Testis (tissue), 5 donors: ENCODE results near the gene HIF1AN. TPM values are rescaled to one million over a fixed set of nuclear protein-coding genes. Genes with fewer than 3 reads are reported as not detected.

Source experiments
- DNase-seq: peaks from one replicate; pipeline ENCODE4 v3.0.0-alpha.2; 2019
- H3K27ac ChIP-seq, 2 donors: fragments of 200-600 bp; sonication (generic); one replicate each; pipeline ENCODE4 v1.5.1; 2019
- H3K27me3 ChIP-seq: fragments of 200-600 bp; sonication (generic); one replicate; pipeline ENCODE4 v1.5.1; 2019
- H3K36me3 ChIP-seq: fragments of 200-600 bp; sonication (generic); one replicate; pipeline ENCODE4 v1.5.1; 2017; ENCODE audit warnings: low read depth; ENCODE audit errors: missing control alignments
- H3K4me1 ChIP-seq: fragments of 200-600 bp; sonication (generic); one replicate; pipeline ENCODE4 v1.5.1; 2019
- H3K4me3 ChIP-seq, 2 donors: fragments of 200-600 bp; sonication (generic); one replicate each; pipeline ENCODE4 v1.5.1; 2017 to 2019
- H3K9me3 ChIP-seq: fragments of 200-600 bp; sonication (generic); one replicate; pipeline ENCODE4 v1.5.1; 2017
- CTCF ChIP-seq, 3 experiments: fragments of 450-650 bp in 2 of 3; fragments of 200-600 bp in 1 of 3; sonication (generic) in 1 of 3; IDR thresholded peaks; one replicate each; pipeline ENCODE4 v1.5.1; 2016 to 2019; ENCODE audit warnings: antibody characterized with exemption in 3 of 3, mild to moderate bottlenecking in 2 of 3, moderate library complexity in 1 of 3
- POLR2A ChIP-seq: fragments of 450-650 bp; IDR thresholded peaks from one replicate; pipeline ENCODE4 v1.6.1; 2017; ENCODE audit warnings: antibody characterized with exemption, mild to moderate bottlenecking, moderate library complexity
- WGBS, 2 donors: methylation state at CpG; one replicate each; pipeline ENCODE4 v1.1.5; 2018; 5-methylcytosine and 5-hydroxymethylcytosine counted together
- intact Hi-C: fragments of 100-400 bp; cut with DNase I; formaldehyde crosslinking; loops from one replicate; pipeline ENCODE4 v1.15.1; 2023; ENCODE audit warnings: low total_unique reads
- long read RNA-seq, 2 donors: transcript quantifications; one replicate each; lab custom pipeline, GENCODE V29; 2026
- polyA plus RNA-seq: library from polyadenylated mRNA; stranded (reverse); fragments of 350-450 nt; fragmentation: Illumina TruSeq; extraction: RNeasy Lipid Tissue Mini Kit (QIAGEN cat#74804); gene quantifications from one replicate; pipeline ENCODE4 v1.2.3, GENCODE V29; 2014; ENCODE audit warnings: low read depth, low replicate concordance; ENCODE audit not compliant: insufficient read depth
- total RNA-seq, 2 donors: library from RNA; depleted of rRNA; stranded (reverse); fragments of >200 nt; gene quantifications; one replicate each; pipeline ENCODE4 v1.2.3, GENCODE V29; 2016

HIF1AN gene
- total RNA-seq (10 to 100 TPM; 30.9 to 34.3 TPM), polyA plus RNA-seq (81.0 TPM)
- long read RNA-seq, donor 1, full-length matches to known transcripts: 9 of 9 reads
- long read RNA-seq, donor 1, partial matches to known transcripts: 0 of 9 reads
- long read RNA-seq, donor 1, other reads (novel, unspliced or antisense): 0 of 9 reads
- long read RNA-seq, donor 2, full-length matches to known transcripts: 11 of 11 reads
- long read RNA-seq, donor 2, partial matches to known transcripts: 0 of 11 reads
- long read RNA-seq, donor 2, other reads (novel, unspliced or antisense): 0 of 11 reads

- WGBS, 2 donors: 0% methylated on average over 34 to 35 of the region's 35 CpGs
- Histone ChIP-seq H3K4me1 (peaks cover 16% of the 10 kb centered on the region), H3K9me3 (no peaks in the 10 kb centered on the region), H3K27ac (peak within 1 kb of the TSS; percentile 67 to 74), H3K4me3 (peak within 1 kb of the TSS; percentile 77 to 78), H3K27me3 (no peaks in the 10 kb centered on the region), H3K36me3 (no peaks in the 10 kb centered on the region)
- TF ChIP-seq POLR2A: no peak
- TF ChIP-seq CTCF (IDR thresholded peaks at IDR 0.05): peak; percentile 86 to 92 (median 91)
- DNase-seq: peak; percentile 96
- intact Hi-C loops: no loop called here
These were observed at the start of gene HIF1AN for GRCh38 chr10:100535715-100536353. TSS of gene HIF1AN (plus strand) at chr10:100535943. CDS start at chr10:100535959, 16 bp downstream.

GRCh38 chr10:100487529-100487928 lies 48.2 kb upstream of the HIF1AN start:
- no peaks in the 10 kb centered on the region for H3K36me3 ChIP-seq
- H3K4me1 ChIP-seq: no peaks in the 10 kb centered on the region
- DNase-seq: no peak
- no peaks in the 10 kb centered on the region for H3K27me3 ChIP-seq
- intact Hi-C loops: no loop called here
- TF ChIP-seq POLR2A: no peak
- TF ChIP-seq CTCF (IDR thresholded peaks at IDR 0.05): no peak
- H3K9me3 ChIP-seq: no peaks in the 10 kb centered on the region
- 89 to 100% methylated on average over 3 to 6 of the region's 6 CpGs for WGBS, 2 donors
- no peak overlapping the region for H3K27ac ChIP-seq
- no peak overlapping the region for H3K4me3 ChIP-seq

- intact Hi-C loops: no loop called here
- H3K4me1 ChIP-seq: no peaks in the 10 kb centered on the region
- DNase-seq: no peak
- H3K36me3 ChIP-seq: no peaks in the 10 kb centered on the region
- no peak for TF ChIP-seq POLR2A
- TF ChIP-seq CTCF (IDR thresholded peaks at IDR 0.05): no peak
- no peak overlapping the region for H3K4me3 ChIP-seq
- H3K27ac ChIP-seq: no peak overlapping the region
- 83 to 85% methylated on average over 5 of the region's 5 CpGs for WGBS, 2 donors
- no peaks in the 10 kb centered on the region for H3K27me3 ChIP-seq
- no peaks in the 10 kb centered on the region for H3K9me3 ChIP-seq
These were observed 46.3 kb upstream of the HIF1AN start for GRCh38 chr10:100489396-100489795.

GRCh38 chr10:100490531-100490930 lies 45.2 kb upstream of the HIF1AN start:
- intact Hi-C loops: no loop called here

More at GRCh38 chr10:100490531-100490930, 45.2 kb upstream of the HIF1AN start:
- H3K36me3 ChIP-seq: no peaks in the 10 kb centered on the region
- TF ChIP-seq CTCF (IDR thresholded peaks at IDR 0.05): no peak
- no peak for TF ChIP-seq POLR2A
- WGBS, 2 donors: 88 to 97% methylated on average over 2 of the region's 2 CpGs
- no peaks in the 10 kb centered on the region for H3K4me1 ChIP-seq
- no peak overlapping the region for H3K27ac ChIP-seq
- no peak for DNase-seq
- H3K4me3 ChIP-seq: no peak overlapping the region
- no peaks in the 10 kb centered on the region for H3K9me3 ChIP-seq
- H3K27me3 ChIP-seq: no peaks in the 10 kb centered on the region
